GM12892 (cell line): Measurements from ENCODE around the gene SYT6.

Experiments
- POLR2A ChIP-seq: IDR thresholded peaks from 2 replicates; pipeline ENCODE4 v1.6.1; 2011; ENCODE audit warnings: low read depth, low read length, control low read depth
- POLR2AphosphoS5 ChIP-seq: IDR thresholded peaks from 2 replicates; pipeline ENCODE4 v1.6.1; 2011; ENCODE audit warnings: low read depth, low read length, control low read depth

DNA sequence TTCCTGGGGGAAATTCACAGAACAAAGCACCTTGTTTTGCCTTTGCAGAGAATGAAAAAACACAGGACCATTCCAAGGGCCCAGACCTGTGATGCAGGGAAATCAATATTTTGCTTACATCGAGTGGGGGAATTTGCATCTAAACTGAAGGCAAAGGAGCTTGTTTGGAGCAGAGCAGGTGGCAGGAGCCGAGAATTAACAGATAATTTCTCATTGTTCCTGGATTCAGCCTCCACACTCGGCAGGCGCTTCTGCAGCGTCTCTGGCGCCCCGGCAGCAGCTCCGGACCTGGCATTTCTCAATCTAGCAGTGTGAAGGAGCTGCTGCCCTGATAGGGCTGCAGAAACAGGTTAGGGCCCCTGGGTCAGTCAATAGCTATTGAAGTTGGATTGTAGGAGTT is 2.0 kb upstream of the SYT6 start:
- TF ChIP-seq POLR2A: no peak
- TF ChIP-seq POLR2AphosphoS5: no peak
